Neural progenitor cell (in vitro differentiated cells): Measurements from ENCODE around the gene PTPRG.

Experiments
- CTCF ChIP-seq: fragments of 200-600 bp; sonication (generic); IDR thresholded peaks from 2 replicates; pipeline ENCODE4 v1.5.1; 2017; ENCODE audit warnings: antibody characterized with exemption, mild to moderate bottlenecking
- EZH2 ChIP-seq: fragments of 200-600 bp; sonication (generic); IDR thresholded peaks from 2 replicates; pipeline ENCODE4 v1.6.1; 2017; ENCODE audit warnings: antibody characterized with exemption, mild to moderate bottlenecking, moderate library complexity
- EZH2phosphoT487 ChIP-seq: fragments of 200-600 bp; sonication (generic); IDR thresholded peaks from 2 replicates; pipeline ENCODE4 v1.6.1; 2017; ENCODE audit warnings: antibody characterized with exemption

- no peak for TF ChIP-seq CTCF
- TF ChIP-seq EZH2, result no peak
- TF ChIP-seq EZH2phosphoT487, result no peak
Observed at GRCh38 chr3:61789861-61790260, 228.5 kb downstream of the PTPRG start.
